Glutamatergic neuron (in vitro differentiated cells): ENCODE data around the gene ZNF608. TPM values are rescaled to one million over a fixed set of nuclear protein-coding genes. Genes with fewer than 3 reads are reported as not detected.

Source experiments
- DNase-seq: peaks from one replicate; pipeline ENCODE4 v3.0.0; 2022
- H3K27ac Mint-ChIP-seq: one replicate; pipeline ENCODE4 v1.8.0; 2020; ENCODE audit warnings: mild to moderate bottlenecking, mixed read lengths, inconsistent platforms; ENCODE audit not compliant: unreplicated experiment
- H3K27me3 Mint-ChIP-seq: one replicate; pipeline ENCODE4 v1.8.0; 2020; ENCODE audit warnings: mild to moderate bottlenecking, moderate library complexity, mixed read lengths, inconsistent platforms; ENCODE audit not compliant: unreplicated experiment
- H3K36me3 Mint-ChIP-seq: one replicate; pipeline ENCODE4 v1.8.0; 2020; ENCODE audit warnings: mild to moderate bottlenecking, mixed read lengths, inconsistent platforms; ENCODE audit not compliant: unreplicated experiment
- H3K4me1 Mint-ChIP-seq: one replicate; pipeline ENCODE4 v1.8.0; 2020; ENCODE audit warnings: mild to moderate bottlenecking, low read depth, mixed read lengths, inconsistent platforms; ENCODE audit not compliant: unreplicated experiment
- H3K4me3 Mint-ChIP-seq: one replicate; pipeline ENCODE4 v1.8.0; 2020; ENCODE audit warnings: mild to moderate bottlenecking, mixed read lengths, inconsistent platforms; ENCODE audit not compliant: unreplicated experiment
- H3K9me3 Mint-ChIP-seq: one replicate; pipeline ENCODE4 v1.8.0; 2020; ENCODE audit warnings: mild to moderate bottlenecking, moderate library complexity, mixed read lengths, inconsistent platforms; ENCODE audit not compliant: unreplicated experiment
- total RNA-seq: library from RNA; stranded (reverse); fragmentation: NEBNext Ultra II Directional; extraction: Animal tissue kit (Norgen Biotek cat#: 25700); gene quantifications from one replicate; pipeline ENCODE4 v1.2.1, GENCODE V29; 2021; ENCODE audit not compliant: unreplicated experiment
- TF ChIP-seq, protein P1 (sequence below): fragments of 200-600 bp; sonication (generic); IDR thresholded peaks from one replicate; pipeline ENCODE4 v1.5.0; 2021; ENCODE audit not compliant: partially characterized antibody, unreplicated experiment

Gene ZNF608
- total RNA-seq, 1 donor from 2014 or later = 161 TPM

DNA sequence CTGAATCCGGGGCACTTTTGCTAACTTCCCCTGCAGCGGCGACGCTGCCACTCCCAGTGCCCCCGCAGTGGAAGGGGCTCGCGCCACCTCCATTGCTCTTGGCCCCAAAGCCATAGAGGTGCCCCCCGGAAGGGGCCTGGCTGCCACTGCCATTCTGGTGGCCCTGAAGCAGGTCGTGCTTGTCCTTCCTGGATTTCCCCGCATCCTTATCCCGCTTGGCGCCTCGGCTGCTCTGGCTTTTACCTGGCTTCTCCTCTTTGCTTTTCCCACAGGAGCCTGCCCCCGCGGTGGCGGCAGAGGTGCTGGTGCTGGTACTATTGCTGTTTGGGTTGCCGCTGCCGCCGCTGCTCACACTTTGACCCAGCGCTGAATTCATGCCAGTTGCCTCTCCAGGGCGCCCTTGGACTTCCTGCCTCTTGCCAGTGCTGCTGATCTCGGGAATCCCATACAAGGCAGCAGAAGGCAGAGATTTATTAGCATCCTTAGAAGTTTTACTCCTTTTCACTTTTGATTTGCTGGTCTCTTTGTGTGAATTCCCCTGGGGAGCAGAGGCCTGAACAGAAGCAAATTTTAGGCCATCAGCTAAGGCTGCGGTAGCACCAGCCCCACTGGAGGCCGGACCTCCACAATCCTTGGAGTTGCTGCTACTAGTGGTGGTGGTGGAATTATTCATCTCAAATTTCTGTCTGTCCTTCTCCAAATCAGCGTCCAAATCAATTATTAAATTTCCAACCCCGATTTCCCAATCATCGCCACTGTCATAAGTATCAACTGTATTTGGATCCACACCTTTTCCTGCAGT, 2.1 kb downstream of the ZNF608 start:
- DNase-seq = no peak
- Mint-ChIP-seq H3K4me1 (peaks cover 15% of the 10 kb centered on the region), H3K27ac (no peak overlapping the region), H3K9me3 (peaks cover 39% of the 10 kb centered on the region), H3K4me3 (no peak overlapping the region), H3K27me3 (peaks cover 28% of the 10 kb centered on the region), H3K36me3 (no peaks in the 10 kb centered on the region)
- TF ChIP-seq, protein P1, sequence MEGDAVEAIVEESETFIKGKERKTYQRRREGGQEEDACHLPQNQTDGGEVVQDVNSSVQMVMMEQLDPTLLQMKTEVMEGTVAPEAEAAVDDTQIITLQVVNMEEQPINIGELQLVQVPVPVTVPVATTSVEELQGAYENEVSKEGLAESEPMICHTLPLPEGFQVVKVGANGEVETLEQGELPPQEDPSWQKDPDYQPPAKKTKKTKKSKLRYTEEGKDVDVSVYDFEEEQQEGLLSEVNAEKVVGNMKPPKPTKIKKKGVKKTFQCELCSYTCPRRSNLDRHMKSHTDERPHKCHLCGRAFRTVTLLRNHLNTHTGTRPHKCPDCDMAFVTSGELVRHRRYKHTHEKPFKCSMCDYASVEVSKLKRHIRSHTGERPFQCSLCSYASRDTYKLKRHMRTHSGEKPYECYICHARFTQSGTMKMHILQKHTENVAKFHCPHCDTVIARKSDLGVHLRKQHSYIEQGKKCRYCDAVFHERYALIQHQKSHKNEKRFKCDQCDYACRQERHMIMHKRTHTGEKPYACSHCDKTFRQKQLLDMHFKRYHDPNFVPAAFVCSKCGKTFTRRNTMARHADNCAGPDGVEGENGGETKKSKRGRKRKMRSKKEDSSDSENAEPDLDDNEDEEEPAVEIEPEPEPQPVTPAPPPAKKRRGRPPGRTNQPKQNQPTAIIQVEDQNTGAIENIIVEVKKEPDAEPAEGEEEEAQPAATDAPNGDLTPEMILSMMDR = no peak

DNA sequence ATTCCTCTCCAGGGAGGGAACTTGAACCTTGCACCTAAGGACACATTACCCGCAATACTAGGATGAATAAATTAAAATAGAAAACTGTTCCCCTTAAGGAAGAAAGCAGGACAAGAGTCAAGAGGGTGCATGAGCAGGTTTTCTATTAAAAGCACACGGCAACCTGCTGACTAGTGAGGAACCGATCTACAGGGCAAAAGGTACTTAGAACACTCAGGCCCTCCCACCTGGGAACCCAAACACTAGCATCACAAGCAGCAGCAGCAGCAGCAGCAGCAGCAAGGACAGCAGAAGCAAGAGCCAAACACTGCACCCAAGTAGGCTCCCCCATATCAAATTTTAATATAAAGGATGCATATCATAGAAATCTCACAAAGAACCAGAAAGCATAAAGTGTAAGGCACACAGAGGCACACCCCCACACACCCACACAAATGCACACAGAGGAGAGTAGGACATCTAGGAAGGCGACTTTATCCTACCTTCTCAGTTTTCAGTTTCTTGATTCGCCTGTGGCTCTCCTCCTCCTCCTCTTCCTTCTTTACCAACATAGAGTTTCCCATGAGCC, 2.8 kb downstream of the ZNF608 start:
- Mint-ChIP-seq H3K36me3 (no peaks in the 10 kb centered on the region), H3K4me3 (no peak overlapping the region), H3K27ac (no peak overlapping the region), H3K9me3 (peaks cover 38% of the 10 kb centered on the region), H3K27me3 (peaks cover 22% of the 10 kb centered on the region), H3K4me1 (peaks cover 21% of the 10 kb centered on the region)
- TF ChIP-seq, protein P1 = no peak
- DNase-seq = no peak

DNA sequence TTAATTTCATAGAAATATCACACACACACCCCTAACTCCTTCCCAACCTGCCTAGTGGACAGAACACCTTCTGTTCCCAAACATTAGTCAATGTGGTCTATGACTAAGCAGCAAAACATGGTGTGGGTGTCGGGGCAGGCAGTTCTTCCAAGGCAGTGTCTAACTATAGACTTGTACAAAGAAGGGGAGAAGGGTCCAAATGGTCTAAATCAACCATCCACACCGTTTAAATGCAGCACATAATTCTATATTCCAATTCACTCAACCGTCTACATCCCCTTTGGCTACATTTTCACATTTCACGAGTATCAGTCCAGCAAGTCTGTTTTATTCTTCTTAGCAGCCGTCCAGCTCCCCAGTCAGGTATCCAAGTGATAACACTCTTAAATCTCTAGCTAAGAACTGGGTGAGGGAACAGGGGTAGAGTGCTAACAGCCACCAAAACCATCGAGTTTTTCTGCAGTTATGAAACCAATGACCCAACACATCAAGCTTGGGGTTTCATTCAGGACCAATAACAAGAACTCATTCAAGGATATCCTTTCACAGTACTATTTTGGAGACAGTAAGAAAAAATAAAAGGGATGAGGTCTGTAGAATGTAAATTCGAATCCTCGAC, 3.3 kb downstream of the ZNF608 start:
- no peak overlapping the region for H3K4me3 Mint-ChIP-seq
- H3K9me3 Mint-ChIP-seq = peaks cover 39% of the 10 kb centered on the region
- DNase-seq = no peak
- TF ChIP-seq, protein P1 = no peak
- H3K36me3 Mint-ChIP-seq = no peaks in the 10 kb centered on the region
- no peak overlapping the region for H3K27ac Mint-ChIP-seq
- peaks cover 26% of the 10 kb centered on the region for H3K4me1 Mint-ChIP-seq
- H3K27me3 Mint-ChIP-seq = peaks cover 22% of the 10 kb centered on the region

- Mint-ChIP-seq H3K4me1 (peaks cover 32% of the 10 kb centered on the region), H3K36me3 (no peaks in the 10 kb centered on the region), H3K27ac (no peak overlapping the region), H3K27me3 (peaks cover 17% of the 10 kb centered on the region), H3K9me3 (peaks cover 34% of the 10 kb centered on the region), H3K4me3 (no peak overlapping the region)
- no peak for DNase-seq
- TF ChIP-seq, protein P1 = no peak
Observed at GRCh38 chr5:124742521-124742920, 3.9 kb downstream of the ZNF608 start.
